Keratinocyte (primary cell): ENCODE data around the gene PFKM. TPM values are rescaled to one million over a fixed set of nuclear protein-coding genes. Genes with fewer than 3 reads are reported as not detected.
A peak's percentile ranks its signal among the peaks of the same experiment; 100 is the strongest.

ENCODE experiments used
- DNase-seq: peaks from one replicate; pipeline ENCODE4 v3.0.0-alpha.2; 2011; ENCODE audit warnings: low read depth, missing footprints, low spot score
- FAIRE-seq: peaks from 2 replicates; lab custom pipeline; 2011; peaks lifted over from hg19 to GRCh38; lab: Jason Lieb, UNC
- H2AFZ ChIP-seq: 2 replicates; pipeline ENCODE4 v1.6.0; 2012; ENCODE audit warnings: low read length, control low read depth, inconsistent platforms; ENCODE audit not compliant: control insufficient read depth
- H3K27ac ChIP-seq: 2 replicates; pipeline ENCODE4 v1.5.1; 2011; ENCODE audit warnings: low read length; ENCODE audit not compliant: control insufficient read depth, insufficient read depth
- H3K27me3 ChIP-seq: 3 replicates; pipeline ENCODE4 v1.6.0; 2011; ENCODE audit warnings: low read length; ENCODE audit not compliant: control insufficient read depth, insufficient read depth; ENCODE audit errors: extremely low read depth
- H3K36me3 ChIP-seq, 2 experiments: 2 replicates in 1 of 2; 3 replicates in 1 of 2; pipeline ENCODE4 v1.5.1; 2011; ENCODE audit warnings: low read length in 2 of 2, mild to moderate bottlenecking in 1 of 2; ENCODE audit not compliant: control insufficient read depth in 2 of 2, insufficient read depth in 2 of 2; ENCODE audit errors: extremely low read depth in 1 of 2
- H3K4me1 ChIP-seq: 3 replicates; pipeline ENCODE4 v1.5.1; 2011; ENCODE audit warnings: low read length; ENCODE audit not compliant: control insufficient read depth, insufficient read depth; ENCODE audit errors: extremely low read depth
- H3K4me2 ChIP-seq: 3 replicates; pipeline ENCODE4 v1.6.0; 2011; ENCODE audit warnings: low read depth, low read length; ENCODE audit not compliant: control insufficient read depth, insufficient read depth; ENCODE audit errors: extremely low read depth
- H3K4me3 ChIP-seq, 3 experiments: fragments of 200-600 bp in 1 of 3; sonication (generic) in 1 of 3; 2 replicates in 2 of 3; 3 replicates in 1 of 3; pipeline ENCODE4 v1.5.1; 2011 to 2016; ENCODE audit warnings: low read length in 3 of 3, mild to moderate bottlenecking in 3 of 3, control low read depth in 2 of 3, inconsistent platforms in 1 of 3, low read depth in 1 of 3, mixed read lengths in 1 of 3, mixed run types in 1 of 3, moderate library complexity in 1 of 3; ENCODE audit not compliant: control insufficient read depth in 2 of 3, insufficient read depth in 2 of 3; ENCODE audit errors: extremely low read depth in 1 of 3
- H3K79me2 ChIP-seq: 2 replicates; pipeline ENCODE4 v1.6.0; 2012; ENCODE audit warnings: low read length; ENCODE audit not compliant: control insufficient read depth, insufficient read depth
- H3K9ac ChIP-seq: 3 replicates; pipeline ENCODE4 v1.6.0; 2011; ENCODE audit warnings: low read length; ENCODE audit not compliant: control insufficient read depth, insufficient read depth; ENCODE audit errors: extremely low read depth
- H3K9me1 ChIP-seq: 3 replicates; pipeline ENCODE4 v1.6.0; 2011; ENCODE audit warnings: low read length; ENCODE audit not compliant: control insufficient read depth, insufficient read depth; ENCODE audit errors: extremely low read depth
- H3K9me3 ChIP-seq: 2 replicates; pipeline ENCODE4 v1.5.1; 2012; ENCODE audit warnings: low read depth, low read length; ENCODE audit not compliant: control insufficient read depth
- H4K20me1 ChIP-seq: 3 replicates; pipeline ENCODE4 v1.6.0; 2011; ENCODE audit warnings: low read length; ENCODE audit not compliant: control insufficient read depth, insufficient read depth; ENCODE audit errors: extremely low read depth
- CTCF ChIP-seq, 3 experiments: IDR thresholded peaks in 1 of 3; conservative IDR thresholded peaks in 1 of 3; optimal IDR thresholded peaks in 1 of 3; 2 replicates in 2 of 3; 3 replicates in 1 of 3; pipeline versions ENCODE3 to v1.5.1; 2011; ENCODE audit warnings: low read length in 3 of 3, mild to moderate bottlenecking in 3 of 3, moderate library complexity in 2 of 3, control low read depth in 1 of 3, inconsistent platforms in 1 of 3; ENCODE audit not compliant: insufficient read depth in 2 of 3; ENCODE audit errors: extremely low read depth in 1 of 3
- EZH2 ChIP-seq: IDR thresholded peaks from one replicate; pipeline ENCODE4 v1.6.1; 2012; ENCODE audit warnings: inconsistent platforms, mild to moderate bottlenecking, low read length, moderate library complexity
- dilution Hi-C: fragments of 300-500 bp; cut with MboI; formaldehyde crosslinking; loops from one replicate; pipeline ENCODE4 v1.7.0; 2020; ENCODE audit warnings: low sequenced_read_pairs; ENCODE audit not compliant: extremely low pct_ligation_motif_present
- polyA plus RNA-seq, 5 experiments: library from polyadenylated mRNA; depleted of rRNA in 3 of 5; stranded (reverse) in 3 of 5; stranded (forward) in 1 of 5; unstranded in 1 of 5; fragments of >200 nt; gene quantifications; 1 replicate in 1 of 5; 2 replicates in 3 of 5; 3 replicates in 1 of 5; pipeline versions ENCODE4 v1.2.1 to v1.2.3, GENCODE V29; 2011 to 2012; ENCODE audit warnings: missing spikeins in 2 of 5, low read depth in 1 of 5, low replicate concordance in 1 of 5

Gene PFKM
- polyA plus RNA-seq, 1 donor (not counting 4 experiments of a cell fraction or from before 2014, with no cell fraction given) = 67.9 TPM

- no peaks in the 10 kb centered on the region for H3K9me3 ChIP-seq
- no peaks in the 10 kb centered on the region for H4K20me1 ChIP-seq
- no peaks in the 10 kb centered on the region for H3K36me3 ChIP-seq
- no peak overlapping the region for H3K9ac ChIP-seq
- no peak overlapping the region for H3K27ac ChIP-seq
- FAIRE-seq (no peak), DNase-seq (no peak)
- H3K9me1 ChIP-seq = no peaks in the 10 kb centered on the region
- no peak for TF ChIP-seq EZH2
- TF ChIP-seq CTCF (optimal IDR thresholded peaks at IDR 0.05 in 1 of 3, IDR thresholded peaks at IDR 0.05 in 1 of 3, conservative IDR thresholded peaks at IDR 0.05 in 1 of 3; ENCODE audit: extremely low read depth in 1 of 3, insufficient read depth in 2 of 3, low read length in 3 of 3) = no peak
- H3K4me3 ChIP-seq = peak overlapping the region in 2 of 3 experiments; percentile 89 to 95
- peak overlapping the region; percentile 97 for H2AFZ ChIP-seq
- peaks cover 14% of the 10 kb centered on the region for H3K4me1 ChIP-seq
- peaks cover 6% of the 10 kb centered on the region for H3K79me2 ChIP-seq
- peak overlapping the region; percentile 94 for H3K4me2 ChIP-seq
- dilution Hi-C loops = no loop called here
- H3K27me3 ChIP-seq = no peaks in the 10 kb centered on the region
Measured at GRCh38 chr12:48118284-48118871, 786 bp upstream of the PFKM start.

DNA sequence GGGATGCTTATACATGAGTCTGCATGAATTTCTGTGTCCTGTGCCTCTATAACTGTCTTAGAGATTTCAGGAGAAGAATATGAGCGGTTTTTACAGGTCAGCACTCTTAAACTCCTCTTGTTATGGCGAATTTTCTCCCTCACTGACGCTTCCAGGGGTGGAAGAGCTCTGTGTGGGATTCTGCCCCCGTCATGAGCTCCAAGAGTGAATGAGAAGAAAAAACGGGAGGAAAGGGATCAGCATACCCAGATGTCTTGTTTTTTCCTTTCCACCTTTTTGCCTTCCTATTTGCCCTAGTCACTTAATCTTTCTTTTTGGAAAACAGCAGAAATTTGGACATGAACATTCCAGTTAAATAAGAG lies 651 bp downstream of the PFKM start:
- FAIRE-seq = peak; percentile 81

More for the DNA sequence above, 651 bp downstream of the PFKM start:
- TF ChIP-seq CTCF (optimal IDR thresholded peaks at IDR 0.05 in 1 of 3, IDR thresholded peaks at IDR 0.05 in 1 of 3, conservative IDR thresholded peaks at IDR 0.05 in 1 of 3; ENCODE audit: extremely low read depth in 1 of 3, insufficient read depth in 2 of 3, low read length in 3 of 3) (no peak), EZH2 (no peak)
- Histone ChIP-seq H4K20me1 (no peaks in the 10 kb centered on the region), H3K9me3 (no peaks in the 10 kb centered on the region), H3K79me2 (peaks cover 6% of the 10 kb centered on the region), H3K27ac (peak overlapping the region; percentile 74), H3K9me1 (no peaks in the 10 kb centered on the region), H3K9ac (peak overlapping the region; percentile 82), H3K4me2 (peak overlapping the region; percentile 94), H3K36me3 (peaks cover 0 to 5% of the 10 kb centered on the region in 2 experiments), H3K4me3 (peak overlapping the region; percentile 75 to 95 (median 89)), H3K27me3 (no peaks in the 10 kb centered on the region), H2AFZ (peak overlapping the region; percentile 97), H3K4me1 (peaks cover 14% of the 10 kb centered on the region)
- DNase-seq = no peak
- dilution Hi-C loops = no loop called here
